K562 (cell line): Measurements from ENCODE around the gene SPTBN4. TPM values are rescaled to one million over a fixed set of nuclear protein-coding genes. Genes with fewer than 3 reads are reported as not detected.

Experiments
- CBX3 ChIP-seq, 2 experiments: IDR thresholded peaks; 1 replicate in 1 of 2; 2 replicates in 1 of 2; pipeline ENCODE4 v1.6.1; 2012; ENCODE audit warnings: inconsistent platforms in 2 of 2, low read length in 2 of 2, borderline replicate concordance in 1 of 2, control low read depth in 1 of 2
- ELF1 ChIP-seq: fragments of 200-800 bp; sonication (Bioruptor generic); IDR thresholded peaks from 2 replicates; pipeline ENCODE4 v1.6.1; 2016; ENCODE audit warnings: missing genetic modification characterization, missing compliant biosample characterization
- ETV6 ChIP-seq, 3 experiments: fragments of 150-350 bp in 1 of 3; sonication (generic) in 1 of 3; formaldehyde crosslinking in 1 of 3; IDR thresholded peaks; 2 replicates each; pipeline versions ENCODE4 v1.6.1 to v1.8.0; 2014 to 2022; ENCODE audit warnings: borderline replicate concordance in 2 of 3, low read depth in 2 of 3, antibody characterized with exemption in 1 of 3, low read length in 1 of 3, mild to moderate bottlenecking in 1 of 3, missing genetic modification reagents in 1 of 3
- FOXA3 ChIP-seq, 2 experiments: fragments of 450-650 bp in 1 of 2; sonication (generic) in 1 of 2; formaldehyde crosslinking; IDR thresholded peaks in 1 of 2; conservative IDR thresholded peaks in 1 of 2; 2 replicates each; pipeline versions ENCODE4 v1.4.0 to v1.8.0; 2020 to 2022; ENCODE audit warnings: mild to moderate bottlenecking in 2 of 2, missing genetic modification reagents in 1 of 2
- IRF2 ChIP-seq: sonication (generic); formaldehyde crosslinking; IDR thresholded peaks from 2 replicates; pipeline ENCODE4 v1.8.1; 2022; ENCODE audit warnings: mild to moderate bottlenecking, missing genetic modification reagents
- MAZ ChIP-seq, 2 experiments: fragments of 450-650 bp in 1 of 2; sonication (generic) in 1 of 2; formaldehyde crosslinking; IDR thresholded peaks in 1 of 2; conservative IDR thresholded peaks in 1 of 2; 2 replicates each; pipeline versions ENCODE4 v1.4.0 to v1.5.0; 2020; ENCODE audit warnings: mild to moderate bottlenecking in 1 of 2, missing genetic modification reagents in 1 of 2
- MNT ChIP-seq, 2 experiments: fragments of 450-650 bp; conservative IDR thresholded peaks; 2 replicates each; pipeline ENCODE4 v1.6.1; 2017; ENCODE audit warnings: mild to moderate bottlenecking in 2 of 2, moderate library complexity in 2 of 2
- NFATC3 ChIP-seq: fragments of 450-650 bp; IDR thresholded peaks from 2 replicates; pipeline ENCODE4 v1.6.1; 2017; ENCODE audit warnings: mild to moderate bottlenecking
- NR3C1 ChIP-seq: sonication (generic); formaldehyde crosslinking; IDR thresholded peaks from 2 replicates; pipeline ENCODE4 v1.8.1; 2022; ENCODE audit warnings: missing genetic modification reagents
- POLR2H ChIP-seq: IDR thresholded peaks from 2 replicates; pipeline ENCODE4 v1.6.1; 2016; ENCODE audit warnings: missing genetic modification characterization, low read depth, mild to moderate bottlenecking, control low read depth, missing compliant biosample characterization, moderate library complexity
- PURB ChIP-seq: sonication (generic); formaldehyde crosslinking; IDR thresholded peaks from 2 replicates; pipeline ENCODE4 v1.9.0; 2021; ENCODE audit warnings: low read depth, mild to moderate bottlenecking, missing genetic modification reagents
- RBM39 ChIP-seq: fragments of 200-400 bp; formaldehyde crosslinking; optimal IDR thresholded peaks from 2 replicates; pipeline ENCODE3; 2018; ENCODE audit warnings: low read depth, low read length
- SIN3B ChIP-seq: fragments of 450-650 bp; IDR thresholded peaks from 2 replicates; pipeline ENCODE4 v1.6.1; 2017; ENCODE audit warnings: low read depth, mild to moderate bottlenecking, moderate library complexity
- SIX5 ChIP-seq, 2 experiments: IDR thresholded peaks; 2 replicates each; pipeline ENCODE4 v1.6.1; 2011; ENCODE audit warnings: low read length in 2 of 2, borderline replicate concordance in 1 of 2, low read depth in 1 of 2, mild to moderate bottlenecking in 1 of 2, moderate library complexity in 1 of 2; ENCODE audit not compliant: insufficient read depth in 1 of 2
- ZC3H4 ChIP-seq: sonication (generic); formaldehyde crosslinking; IDR thresholded peaks from 2 replicates; pipeline ENCODE4 v1.9.0; 2021; ENCODE audit warnings: missing genetic modification reagents, borderline replicate concordance
- ZEB2 ChIP-seq: fragments of 450-650 bp; IDR thresholded peaks from 2 replicates; pipeline ENCODE4 v1.6.1; 2016
- ZFP30 ChIP-seq: fragments of 250-450 bp; sonication (Bioruptor Pico); IDR thresholded peaks from 2 replicates; pipeline ENCODE4 v1.8.0; 2022; ENCODE audit warnings: moderate library complexity, mild to moderate bottlenecking, inconsistent platforms, borderline replicate concordance
- ZNF316 ChIP-seq: fragments of 450-650 bp; IDR thresholded peaks from 2 replicates; pipeline ENCODE4 v1.6.1; 2016
- ZNF324 ChIP-seq: fragments of 250-450 bp; sonication (Bioruptor Pico); IDR thresholded peaks from 2 replicates; pipeline ENCODE4 v1.4.0; 2020; ENCODE audit warnings: mild to moderate bottlenecking
- ZNF354B ChIP-seq: fragments of 250-450 bp; sonication (Bioruptor Pico); IDR thresholded peaks from 2 replicates; pipeline ENCODE4 v1.4.0; 2020
- ZNF436 ChIP-seq: fragments of 250-450, 450-650 bp; sonication (Bioruptor Pico); formaldehyde crosslinking; IDR thresholded peaks from 2 replicates; pipeline ENCODE4 v1.7.0; 2020; ENCODE audit warnings: mild to moderate bottlenecking
- ZNF644 ChIP-seq: fragments of 200-800 bp; sonication (Bioruptor generic); IDR thresholded peaks from 2 replicates; pipeline ENCODE4 v1.6.1; 2016; ENCODE audit warnings: low read depth, missing genetic modification characterization, missing compliant biosample characterization
- polyA plus RNA-seq, 8 experiments: library from polyadenylated mRNA; depleted of rRNA in 4 of 8; stranded (reverse) in 5 of 8; unstranded in 3 of 8; fragments of >200 nt; fragmentation: Nextera tagmentation in 2 of 8; fragmentation: Illumina TruSeq in 1 of 8; extraction: Ambion mirVana in 2 of 8; extraction: Trizol in 1 of 8; gene quantifications; 2 replicates each; pipeline versions ENCODE4 v1.2.1 to v1.2.3, GENCODE V29; 2011 to 2014; ENCODE audit warnings: inconsistent platforms in 1 of 8, missing spikeins in 1 of 8
- total RNA-seq, 7 experiments: library from RNA; depleted of rRNA in 6 of 7; stranded (reverse); fragments of >200 nt in 6 of 7; fragmentation: Illumina TruSeq in 2 of 7; extraction: Trizol in 2 of 7; gene quantifications; 2 replicates each; pipeline versions ENCODE4 v1.2.1 to v1.2.3, GENCODE V29; 2011 to 2021; ENCODE audit warnings: low replicate concordance in 1 of 7
- TF ChIP-seq, protein P1 (sequence below): fragments of 250-450 bp; sonication (Bioruptor Pico); IDR thresholded peaks from 2 replicates; pipeline ENCODE4 v1.5.0; 2020; ENCODE audit warnings: mild to moderate bottlenecking, borderline replicate concordance
- TF ChIP-seq, protein P2 (sequence below): fragments of 450-650 bp; IDR thresholded peaks from 2 replicates; pipeline ENCODE4 v1.6.1; 2016; ENCODE audit warnings: low read depth, mild to moderate bottlenecking, moderate library complexity

The SPTBN4 gene
- total and polyA plus RNA-seq, 9 of the 15 experiments (the other 6 are each of a cell fraction or from before 2014, with no cell fraction given): 0.01 to 1.5 (median 0.86) TPM

DNA sequence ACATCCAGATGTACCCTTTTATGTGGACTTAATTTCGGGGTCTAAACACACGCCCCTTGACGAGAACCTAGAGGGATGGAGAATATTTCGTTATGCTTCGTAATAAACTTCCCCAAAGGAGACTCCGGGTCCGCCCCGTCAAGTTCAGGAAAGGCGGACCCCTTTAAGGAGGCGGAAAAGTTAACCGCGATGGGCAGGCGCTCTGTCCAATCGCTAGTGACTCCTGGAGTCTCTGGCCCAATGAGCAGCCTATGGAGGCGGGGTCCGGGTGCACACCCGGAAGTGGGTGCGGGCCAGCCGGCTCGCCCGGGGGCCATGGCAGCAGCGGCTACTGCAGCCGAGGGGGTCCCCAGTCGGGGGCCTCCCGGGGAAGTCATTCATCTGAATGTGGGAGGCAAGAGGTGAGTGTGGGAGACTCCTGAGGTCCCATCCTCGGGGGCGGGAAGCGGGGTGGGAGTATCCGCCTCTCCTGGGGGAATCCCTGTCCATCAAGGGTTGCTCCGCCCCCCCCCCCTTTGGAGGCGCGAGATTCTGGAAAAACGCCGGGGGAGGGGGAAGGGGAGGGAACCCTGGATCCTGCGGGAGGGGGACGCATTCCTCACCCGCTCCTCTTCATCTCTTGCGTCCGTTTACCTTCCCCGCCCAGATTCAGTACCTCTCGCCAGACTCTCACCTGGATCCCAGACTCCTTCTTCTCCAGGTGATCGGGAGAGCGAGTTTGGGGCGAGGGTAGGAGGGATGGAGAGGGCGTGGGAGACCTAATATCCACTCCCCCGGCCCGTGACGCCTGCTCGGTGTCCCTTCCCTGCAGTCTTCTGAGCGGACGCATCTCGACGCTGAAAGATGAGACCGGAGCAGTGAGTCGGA, 110.0 kb downstream of the SPTBN4 start, which contains the start of gene SHKBP1 (continued):
- TF ChIP-seq MNT (conservative IDR thresholded peaks at IDR 0.05) (peak; percentile 54 to 81), ZNF324 (CRISPR knock-in tag) (no peak), ZNF436 (no peak), SIX5 (IDR thresholded peaks at IDR 0.05; ENCODE audit: borderline replicate concordance in 1 of 2, insufficient read depth in 1 of 2, low read depth in 1 of 2, low read length in 2 of 2) (no peak), ZNF644 (tag) (no peak), CBX3 (IDR thresholded peaks at IDR 0.05; ENCODE audit: borderline replicate concordance in 1 of 2, low read length in 2 of 2) (no peak), ELF1 (peak; percentile 100), RBM39 (no peak), NR3C1 (no peak), ZNF354B (no peak), SIN3B (no peak), ZNF316 (no peak), ZC3H4 (CRISPR knock-in tag) (no peak), FOXA3 (CRISPR knock-in tag; conservative IDR thresholded peaks at IDR 0.05 in 1 of 2, IDR thresholded peaks at IDR 0.05 in 1 of 2) (no peak), ETV6 (IDR thresholded peaks at IDR 0.05; ENCODE audit: borderline replicate concordance in 1 of 2, low read depth in 2 of 2, low read length in 1 of 2) (no peak), ETV6 (CRISPR knock-in tag; IDR thresholded peaks at IDR 0.05; ENCODE audit: borderline replicate concordance) (no peak), ZFP30 (CRISPR knock-in tag) (no peak), PURB (CRISPR knock-in tag) (no peak), ZEB2 (0 out of 2 replicates have a peak, but pooled peaks have one; percentile 35), POLR2H (tag) (no peak), IRF2 (CRISPR knock-in tag) (no peak), NFATC3 (no peak), MAZ (CRISPR knock-in tag; conservative IDR thresholded peaks at IDR 0.05 in 1 of 2, IDR thresholded peaks at IDR 0.05 in 1 of 2) (peak; percentile 88 to 89)
- TF ChIP-seq, protein P1, sequence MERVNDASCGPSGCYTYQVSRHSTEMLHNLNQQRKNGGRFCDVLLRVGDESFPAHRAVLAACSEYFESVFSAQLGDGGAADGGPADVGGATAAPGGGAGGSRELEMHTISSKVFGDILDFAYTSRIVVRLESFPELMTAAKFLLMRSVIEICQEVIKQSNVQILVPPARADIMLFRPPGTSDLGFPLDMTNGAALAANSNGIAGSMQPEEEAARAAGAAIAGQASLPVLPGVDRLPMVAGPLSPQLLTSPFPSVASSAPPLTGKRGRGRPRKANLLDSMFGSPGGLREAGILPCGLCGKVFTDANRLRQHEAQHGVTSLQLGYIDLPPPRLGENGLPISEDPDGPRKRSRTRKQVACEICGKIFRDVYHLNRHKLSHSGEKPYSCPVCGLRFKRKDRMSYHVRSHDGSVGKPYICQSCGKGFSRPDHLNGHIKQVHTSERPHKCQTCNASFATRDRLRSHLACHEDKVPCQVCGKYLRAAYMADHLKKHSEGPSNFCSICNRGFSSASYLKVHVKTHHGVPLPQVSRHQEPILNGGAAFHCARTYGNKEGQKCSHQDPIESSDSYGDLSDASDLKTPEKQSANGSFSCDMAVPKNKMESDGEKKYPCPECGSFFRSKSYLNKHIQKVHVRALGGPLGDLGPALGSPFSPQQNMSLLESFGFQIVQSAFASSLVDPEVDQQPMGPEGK (CRISPR knock-in tag): no peak
- TF ChIP-seq, protein P2, sequence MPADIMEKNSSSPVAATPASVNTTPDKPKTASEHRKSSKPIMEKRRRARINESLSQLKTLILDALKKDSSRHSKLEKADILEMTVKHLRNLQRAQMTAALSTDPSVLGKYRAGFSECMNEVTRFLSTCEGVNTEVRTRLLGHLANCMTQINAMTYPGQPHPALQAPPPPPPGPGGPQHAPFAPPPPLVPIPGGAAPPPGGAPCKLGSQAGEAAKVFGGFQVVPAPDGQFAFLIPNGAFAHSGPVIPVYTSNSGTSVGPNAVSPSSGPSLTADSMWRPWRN: no peak
